ENCODE results near the gene CCT6B. TPM values are rescaled to one million over a fixed set of nuclear protein-coding genes. Genes with fewer than 3 reads are reported as not detected.

CCT6B gene
- total and polyA plus RNA-seq, 9 of the 15 experiments (the other 6 are each of a cell fraction or from before 2014, with no cell fraction given) = 0.25 to 0.91 (median 0.58) TPM

DNA sequence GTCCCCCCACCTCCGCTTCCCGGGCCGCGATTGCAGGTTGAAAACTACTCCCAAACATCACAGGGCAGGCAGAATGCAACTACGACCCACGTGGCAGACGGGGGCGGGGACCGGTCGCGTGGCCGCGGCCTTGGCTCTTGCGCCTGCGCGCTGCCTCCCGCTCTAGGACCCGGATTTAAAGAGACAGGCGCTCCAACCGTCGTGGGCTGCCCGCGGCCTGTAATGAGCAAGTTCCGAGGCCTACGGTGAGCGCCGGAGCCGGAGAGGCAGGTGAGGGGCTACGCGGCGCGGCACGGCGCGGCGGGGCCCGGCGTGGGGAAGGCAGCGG lies 19.1 kb upstream of the CCT6B start, which contains the start of gene LIG3 (continued):
- TF ChIP-seq CBFB (CRISPR knock-in tag; IDR thresholded peaks at IDR 0.05) (no peak), FOS (IDR thresholded peaks at IDR 0.05; ENCODE audit: extremely low read depth, insufficient read length) (no peak), STAT5B (CRISPR knock-in tag; IDR thresholded peaks at IDR 0.05) (no peak), ERF (CRISPR knock-in tag; IDR thresholded peaks at IDR 0.05) (no peak), MCM3 (IDR thresholded peaks at IDR 0.05) (no peak), PYGO2 (tag; IDR thresholded peaks at IDR 0.05) (no peak), ZNF785 (CRISPR knock-in tag; IDR thresholded peaks at IDR 0.05) (no peak), ZNF445 (CRISPR knock-in tag; IDR thresholded peaks at IDR 0.05; ENCODE audit: low read depth) (no peak), POLR2B (IDR thresholded peaks at IDR 0.05; ENCODE audit: low read depth, partially characterized antibody) (peak; percentile 7)
- TF ChIP-seq, protein P1, sequence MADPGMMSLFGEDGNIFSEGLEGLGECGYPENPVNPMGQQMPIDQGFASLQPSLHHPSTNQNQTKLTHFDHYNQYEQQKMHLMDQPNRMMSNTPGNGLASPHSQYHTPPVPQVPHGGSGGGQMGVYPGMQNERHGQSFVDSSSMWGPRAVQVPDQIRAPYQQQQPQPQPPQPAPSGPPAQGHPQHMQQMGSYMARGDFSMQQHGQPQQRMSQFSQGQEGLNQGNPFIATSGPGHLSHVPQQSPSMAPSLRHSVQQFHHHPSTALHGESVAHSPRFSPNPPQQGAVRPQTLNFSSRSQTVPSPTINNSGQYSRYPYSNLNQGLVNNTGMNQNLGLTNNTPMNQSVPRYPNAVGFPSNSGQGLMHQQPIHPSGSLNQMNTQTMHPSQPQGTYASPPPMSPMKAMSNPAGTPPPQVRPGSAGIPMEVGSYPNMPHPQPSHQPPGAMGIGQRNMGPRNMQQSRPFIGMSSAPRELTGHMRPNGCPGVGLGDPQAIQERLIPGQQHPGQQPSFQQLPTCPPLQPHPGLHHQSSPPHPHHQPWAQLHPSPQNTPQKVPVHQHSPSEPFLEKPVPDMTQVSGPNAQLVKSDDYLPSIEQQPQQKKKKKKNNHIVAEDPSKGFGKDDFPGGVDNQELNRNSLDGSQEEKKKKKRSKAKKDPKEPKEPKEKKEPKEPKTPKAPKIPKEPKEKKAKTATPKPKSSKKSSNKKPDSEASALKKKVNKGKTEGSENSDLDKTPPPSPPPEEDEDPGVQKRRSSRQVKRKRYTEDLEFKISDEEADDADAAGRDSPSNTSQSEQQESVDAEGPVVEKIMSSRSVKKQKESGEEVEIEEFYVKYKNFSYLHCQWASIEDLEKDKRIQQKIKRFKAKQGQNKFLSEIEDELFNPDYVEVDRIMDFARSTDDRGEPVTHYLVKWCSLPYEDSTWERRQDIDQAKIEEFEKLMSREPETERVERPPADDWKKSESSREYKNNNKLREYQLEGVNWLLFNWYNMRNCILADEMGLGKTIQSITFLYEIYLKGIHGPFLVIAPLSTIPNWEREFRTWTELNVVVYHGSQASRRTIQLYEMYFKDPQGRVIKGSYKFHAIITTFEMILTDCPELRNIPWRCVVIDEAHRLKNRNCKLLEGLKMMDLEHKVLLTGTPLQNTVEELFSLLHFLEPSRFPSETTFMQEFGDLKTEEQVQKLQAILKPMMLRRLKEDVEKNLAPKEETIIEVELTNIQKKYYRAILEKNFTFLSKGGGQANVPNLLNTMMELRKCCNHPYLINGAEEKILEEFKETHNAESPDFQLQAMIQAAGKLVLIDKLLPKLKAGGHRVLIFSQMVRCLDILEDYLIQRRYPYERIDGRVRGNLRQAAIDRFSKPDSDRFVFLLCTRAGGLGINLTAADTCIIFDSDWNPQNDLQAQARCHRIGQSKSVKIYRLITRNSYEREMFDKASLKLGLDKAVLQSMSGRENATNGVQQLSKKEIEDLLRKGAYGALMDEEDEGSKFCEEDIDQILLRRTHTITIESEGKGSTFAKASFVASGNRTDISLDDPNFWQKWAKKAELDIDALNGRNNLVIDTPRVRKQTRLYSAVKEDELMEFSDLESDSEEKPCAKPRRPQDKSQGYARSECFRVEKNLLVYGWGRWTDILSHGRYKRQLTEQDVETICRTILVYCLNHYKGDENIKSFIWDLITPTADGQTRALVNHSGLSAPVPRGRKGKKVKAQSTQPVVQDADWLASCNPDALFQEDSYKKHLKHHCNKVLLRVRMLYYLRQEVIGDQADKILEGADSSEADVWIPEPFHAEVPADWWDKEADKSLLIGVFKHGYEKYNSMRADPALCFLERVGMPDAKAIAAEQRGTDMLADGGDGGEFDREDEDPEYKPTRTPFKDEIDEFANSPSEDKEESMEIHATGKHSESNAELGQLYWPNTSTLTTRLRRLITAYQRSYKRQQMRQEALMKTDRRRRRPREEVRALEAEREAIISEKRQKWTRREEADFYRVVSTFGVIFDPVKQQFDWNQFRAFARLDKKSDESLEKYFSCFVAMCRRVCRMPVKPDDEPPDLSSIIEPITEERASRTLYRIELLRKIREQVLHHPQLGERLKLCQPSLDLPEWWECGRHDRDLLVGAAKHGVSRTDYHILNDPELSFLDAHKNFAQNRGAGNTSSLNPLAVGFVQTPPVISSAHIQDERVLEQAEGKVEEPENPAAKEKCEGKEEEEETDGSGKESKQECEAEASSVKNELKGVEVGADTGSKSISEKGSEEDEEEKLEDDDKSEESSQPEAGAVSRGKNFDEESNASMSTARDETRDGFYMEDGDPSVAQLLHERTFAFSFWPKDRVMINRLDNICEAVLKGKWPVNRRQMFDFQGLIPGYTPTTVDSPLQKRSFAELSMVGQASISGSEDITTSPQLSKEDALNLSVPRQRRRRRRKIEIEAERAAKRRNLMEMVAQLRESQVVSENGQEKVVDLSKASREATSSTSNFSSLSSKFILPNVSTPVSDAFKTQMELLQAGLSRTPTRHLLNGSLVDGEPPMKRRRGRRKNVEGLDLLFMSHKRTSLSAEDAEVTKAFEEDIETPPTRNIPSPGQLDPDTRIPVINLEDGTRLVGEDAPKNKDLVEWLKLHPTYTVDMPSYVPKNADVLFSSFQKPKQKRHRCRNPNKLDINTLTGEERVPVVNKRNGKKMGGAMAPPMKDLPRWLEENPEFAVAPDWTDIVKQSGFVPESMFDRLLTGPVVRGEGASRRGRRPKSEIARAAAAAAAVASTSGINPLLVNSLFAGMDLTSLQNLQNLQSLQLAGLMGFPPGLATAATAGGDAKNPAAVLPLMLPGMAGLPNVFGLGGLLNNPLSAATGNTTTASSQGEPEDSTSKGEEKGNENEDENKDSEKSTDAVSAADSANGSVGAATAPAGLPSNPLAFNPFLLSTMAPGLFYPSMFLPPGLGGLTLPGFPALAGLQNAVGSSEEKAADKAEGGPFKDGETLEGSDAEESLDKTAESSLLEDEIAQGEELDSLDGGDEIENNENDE (IDR thresholded peaks at IDR 0.05; ENCODE audit: low read depth, low read length) = no peak
- TF ChIP-seq, protein P2, sequence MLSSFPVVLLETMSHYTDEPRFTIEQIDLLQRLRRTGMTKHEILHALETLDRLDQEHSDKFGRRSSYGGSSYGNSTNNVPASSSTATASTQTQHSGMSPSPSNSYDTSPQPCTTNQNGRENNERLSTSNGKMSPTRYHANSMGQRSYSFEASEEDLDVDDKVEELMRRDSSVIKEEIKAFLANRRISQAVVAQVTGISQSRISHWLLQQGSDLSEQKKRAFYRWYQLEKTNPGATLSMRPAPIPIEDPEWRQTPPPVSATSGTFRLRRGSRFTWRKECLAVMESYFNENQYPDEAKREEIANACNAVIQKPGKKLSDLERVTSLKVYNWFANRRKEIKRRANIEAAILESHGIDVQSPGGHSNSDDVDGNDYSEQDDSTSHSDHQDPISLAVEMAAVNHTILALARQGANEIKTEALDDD (IDR thresholded peaks at IDR 0.05) = no peak
- TF ChIP-seq, protein P3, sequence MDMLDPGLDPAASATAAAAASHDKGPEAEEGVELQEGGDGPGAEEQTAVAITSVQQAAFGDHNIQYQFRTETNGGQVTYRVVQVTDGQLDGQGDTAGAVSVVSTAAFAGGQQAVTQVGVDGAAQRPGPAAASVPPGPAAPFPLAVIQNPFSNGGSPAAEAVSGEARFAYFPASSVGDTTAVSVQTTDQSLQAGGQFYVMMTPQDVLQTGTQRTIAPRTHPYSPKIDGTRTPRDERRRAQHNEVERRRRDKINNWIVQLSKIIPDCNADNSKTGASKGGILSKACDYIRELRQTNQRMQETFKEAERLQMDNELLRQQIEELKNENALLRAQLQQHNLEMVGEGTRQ (CRISPR knock-in tag; IDR thresholded peaks at IDR 0.05) = peak; percentile 90
- TF ChIP-seq, protein P4, sequence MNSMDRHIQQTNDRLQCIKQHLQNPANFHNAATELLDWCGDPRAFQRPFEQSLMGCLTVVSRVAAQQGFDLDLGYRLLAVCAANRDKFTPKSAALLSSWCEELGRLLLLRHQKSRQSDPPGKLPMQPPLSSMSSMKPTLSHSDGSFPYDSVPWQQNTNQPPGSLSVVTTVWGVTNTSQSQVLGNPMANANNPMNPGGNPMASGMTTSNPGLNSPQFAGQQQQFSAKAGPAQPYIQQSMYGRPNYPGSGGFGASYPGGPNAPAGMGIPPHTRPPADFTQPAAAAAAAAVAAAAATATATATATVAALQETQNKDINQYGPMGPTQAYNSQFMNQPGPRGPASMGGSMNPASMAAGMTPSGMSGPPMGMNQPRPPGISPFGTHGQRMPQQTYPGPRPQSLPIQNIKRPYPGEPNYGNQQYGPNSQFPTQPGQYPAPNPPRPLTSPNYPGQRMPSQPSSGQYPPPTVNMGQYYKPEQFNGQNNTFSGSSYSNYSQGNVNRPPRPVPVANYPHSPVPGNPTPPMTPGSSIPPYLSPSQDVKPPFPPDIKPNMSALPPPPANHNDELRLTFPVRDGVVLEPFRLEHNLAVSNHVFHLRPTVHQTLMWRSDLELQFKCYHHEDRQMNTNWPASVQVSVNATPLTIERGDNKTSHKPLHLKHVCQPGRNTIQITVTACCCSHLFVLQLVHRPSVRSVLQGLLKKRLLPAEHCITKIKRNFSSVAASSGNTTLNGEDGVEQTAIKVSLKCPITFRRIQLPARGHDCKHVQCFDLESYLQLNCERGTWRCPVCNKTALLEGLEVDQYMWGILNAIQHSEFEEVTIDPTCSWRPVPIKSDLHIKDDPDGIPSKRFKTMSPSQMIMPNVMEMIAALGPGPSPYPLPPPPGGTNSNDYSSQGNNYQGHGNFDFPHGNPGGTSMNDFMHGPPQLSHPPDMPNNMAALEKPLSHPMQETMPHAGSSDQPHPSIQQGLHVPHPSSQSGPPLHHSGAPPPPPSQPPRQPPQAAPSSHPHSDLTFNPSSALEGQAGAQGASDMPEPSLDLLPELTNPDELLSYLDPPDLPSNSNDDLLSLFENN (IDR thresholded peaks at IDR 0.05; ENCODE audit: low read depth in 2 of 2, low read length in 2 of 2) = no peak
